GM21619 (cell line): ENCODE measurements around the gene ADGRA1.

Source experiments
- ATAC-seq: cut with Tn5 transposase; IDR thresholded peaks from one replicate; pipeline ENCODE4 v1.9.1; 2021; ENCODE audit not compliant: unreplicated experiment

ADGRA1 gene

DNA sequence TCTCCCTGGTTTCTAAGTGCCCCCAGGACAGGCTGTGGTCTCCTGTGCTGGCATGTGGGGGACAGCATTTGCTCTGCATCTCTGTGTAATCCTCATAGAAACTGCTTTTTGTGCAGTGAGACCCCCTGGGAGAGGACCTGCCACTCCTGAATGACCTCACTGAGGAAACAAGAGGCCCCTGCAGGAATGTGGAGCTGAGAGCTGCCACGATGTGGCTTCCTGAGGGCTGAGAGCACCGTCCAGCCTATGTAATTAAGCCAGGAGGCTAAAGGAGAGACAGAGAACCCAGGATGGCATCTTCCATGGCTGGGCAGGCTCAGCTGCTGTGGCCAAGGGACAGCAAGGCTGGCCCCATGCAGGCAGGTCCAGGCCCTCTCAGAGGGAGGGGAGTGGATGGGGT, 32.3 kb upstream of the ADGRA1 start:
- no peak for ATAC-seq

DNA sequence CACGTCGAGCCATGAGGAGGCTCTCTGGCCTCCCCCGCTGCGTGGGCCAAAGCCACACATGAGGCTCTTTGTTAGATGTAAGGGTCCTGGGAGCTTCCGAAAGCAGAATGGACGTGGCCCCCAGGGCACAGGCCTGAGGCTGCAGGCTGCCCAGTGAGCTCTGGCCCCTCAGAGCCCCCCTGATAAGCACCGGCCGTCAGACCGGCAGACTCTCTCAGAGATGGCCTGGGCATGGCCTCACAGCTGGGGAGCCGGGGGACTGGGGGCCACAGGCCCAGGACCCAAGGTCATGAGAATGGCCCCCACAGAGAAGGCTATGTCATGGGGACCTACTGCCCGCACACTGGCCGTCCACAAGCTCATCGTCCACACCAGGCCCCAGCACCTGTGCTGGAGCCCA, 31.7 kb upstream of the ADGRA1 start:
- ATAC-seq: no peak

DNA sequence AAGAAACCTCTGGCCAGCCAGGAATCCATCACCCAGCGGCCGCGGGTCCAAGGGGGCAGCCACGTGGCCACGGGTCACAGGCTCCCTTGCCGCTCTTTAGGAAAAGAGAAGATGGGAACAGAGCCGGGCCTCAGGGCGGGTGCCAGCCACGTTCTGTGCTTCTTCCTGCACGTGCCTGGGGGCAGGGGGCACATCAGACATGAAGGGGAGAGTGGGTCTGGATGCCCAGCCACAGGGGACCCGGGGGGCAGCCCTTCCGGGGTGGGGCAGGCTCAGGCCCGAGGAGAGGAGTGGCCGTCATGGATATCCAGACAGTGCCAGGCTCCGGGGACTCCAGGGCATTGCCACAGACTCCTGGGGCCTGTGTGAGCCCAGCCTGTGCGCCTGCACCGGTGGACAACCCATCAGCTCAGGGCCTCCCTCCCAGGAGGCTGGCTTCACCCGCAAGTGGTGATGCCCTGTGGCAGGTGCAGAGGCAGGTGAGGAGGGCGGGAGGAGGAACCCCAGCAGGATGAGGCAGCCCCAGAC, 31.0 kb upstream of the ADGRA1 start:
- no peak for ATAC-seq

DNA sequence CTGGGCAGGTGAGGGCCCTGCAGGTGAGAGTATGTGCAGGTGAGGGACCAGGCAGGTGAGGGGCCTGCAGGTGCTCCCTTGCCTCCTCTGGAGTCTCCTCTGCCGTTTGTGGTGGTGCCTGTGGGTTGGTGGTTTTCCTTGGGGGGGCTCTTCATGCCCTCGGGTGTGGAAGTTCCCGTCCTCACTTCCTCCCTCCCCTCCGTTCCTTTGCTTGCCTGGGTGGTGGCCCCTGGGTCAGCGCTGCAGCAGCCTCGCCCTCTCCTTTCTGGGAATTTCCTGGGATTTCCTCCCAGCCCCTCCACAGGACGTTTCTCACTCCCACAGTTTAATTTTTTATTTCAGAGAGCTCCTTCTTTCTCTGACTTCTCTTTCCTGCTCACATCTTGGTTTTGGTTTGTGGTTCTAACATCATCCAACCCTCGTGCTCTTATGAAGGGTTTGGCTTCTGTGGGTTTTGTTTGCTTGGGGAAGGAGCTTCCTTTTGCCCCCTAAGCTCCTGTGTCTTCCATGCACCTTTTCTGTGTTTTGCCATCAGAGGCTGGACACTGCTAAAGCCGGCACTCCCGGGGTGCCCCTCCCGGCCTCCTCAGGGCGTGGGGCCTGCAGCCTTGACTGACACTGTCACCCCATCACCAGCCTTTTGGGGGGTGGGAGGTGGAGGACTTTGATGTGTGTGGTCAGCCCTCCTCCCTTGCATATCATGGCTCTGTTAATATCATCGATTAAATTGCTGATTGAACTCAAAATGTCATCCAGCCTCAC, 29.2 kb upstream of the ADGRA1 start:
- no peak for ATAC-seq

- no peak for ATAC-seq
Observed at GRCh38 chr10:133059093-133059470, 28.6 kb upstream of the ADGRA1 start.

DNA sequence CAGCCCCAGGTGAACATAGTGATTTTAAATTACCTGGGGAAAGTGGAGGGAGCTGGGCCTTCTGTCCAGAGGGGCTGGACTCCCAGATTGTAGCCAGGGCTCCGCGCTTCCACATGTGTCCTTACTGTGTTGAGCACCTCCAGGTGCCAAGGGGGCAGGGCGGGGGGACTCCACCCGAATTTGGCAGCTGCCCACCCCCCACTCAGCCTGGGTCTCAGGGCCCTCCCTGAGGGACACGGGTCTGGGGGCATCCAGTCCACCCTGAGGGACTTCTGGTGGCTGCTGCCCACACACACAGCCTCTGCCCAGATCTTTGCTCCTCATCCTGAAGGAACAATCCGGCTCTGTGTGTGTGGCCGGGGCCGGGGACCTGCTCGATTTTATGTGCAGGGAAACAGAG, 28.2 kb upstream of the ADGRA1 start:
- ATAC-seq: no peak

- no peak for ATAC-seq
Observed at GRCh38 chr10:133060022-133060421, 27.7 kb upstream of the ADGRA1 start.

DNA sequence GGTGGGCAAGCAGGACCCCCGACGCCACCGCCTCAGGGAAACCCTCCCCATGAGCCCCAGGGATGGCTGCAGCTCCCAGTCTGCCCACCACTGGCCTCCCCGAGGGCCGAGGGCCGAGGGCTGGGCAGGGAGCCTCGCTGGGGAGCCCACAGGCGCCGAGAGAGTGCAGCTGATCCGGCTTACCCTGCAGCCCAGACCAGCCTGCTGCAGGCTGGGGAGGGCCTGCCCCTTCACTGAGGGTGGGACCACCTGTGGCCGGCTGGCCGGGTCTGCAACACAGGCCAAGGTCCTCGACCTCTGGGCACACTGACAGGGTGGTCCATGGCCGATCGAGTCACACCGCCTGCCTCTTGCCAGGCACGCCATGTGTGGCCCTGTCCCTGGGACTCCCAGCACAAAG, 27.3 kb upstream of the ADGRA1 start:
- ATAC-seq: no peak

DNA sequence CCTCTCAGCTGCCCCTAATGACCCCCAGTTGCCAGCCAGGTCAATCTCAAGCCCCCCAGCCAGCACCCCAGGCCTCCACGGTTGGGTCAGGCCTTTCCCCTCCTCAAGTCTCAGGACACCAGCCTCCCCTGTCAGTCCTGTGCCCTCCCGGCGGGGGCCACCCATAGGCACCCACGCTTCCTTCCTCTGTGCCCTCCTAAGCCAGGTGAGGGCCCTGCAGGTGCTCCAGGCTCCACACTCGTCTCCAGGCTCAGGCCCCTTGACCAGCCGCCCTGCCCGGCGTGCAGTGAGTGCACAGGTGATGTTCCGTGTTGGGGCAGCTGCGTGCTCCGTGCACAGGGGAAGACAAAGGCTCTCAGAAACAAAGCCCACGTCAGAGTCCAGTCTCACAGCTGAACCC, 26.8 kb upstream of the ADGRA1 start:
- no peak for ATAC-seq

- no peak for ATAC-seq
Observed at GRCh38 chr10:133061296-133062038, 26.3 kb upstream of the ADGRA1 start.

DNA sequence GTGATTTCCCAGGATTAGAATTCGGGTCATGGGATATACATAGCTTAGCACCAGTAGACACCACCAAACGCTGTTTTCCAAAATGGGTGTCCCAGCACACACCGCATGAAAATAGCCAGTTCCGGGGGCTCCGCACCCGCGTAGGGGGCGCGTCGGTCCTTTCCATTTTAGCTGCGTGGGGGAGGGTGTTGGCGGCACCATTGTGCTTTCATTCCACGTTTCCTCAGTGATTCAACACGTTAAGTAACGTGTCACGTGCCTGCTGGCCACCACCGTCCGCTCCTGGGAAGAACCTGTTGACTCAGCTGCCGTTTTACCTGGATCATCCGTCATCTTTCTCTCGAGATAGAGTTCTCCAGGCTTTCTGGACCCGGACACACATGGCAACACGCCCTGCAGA, 25.6 kb upstream of the ADGRA1 start:
- no peak for ATAC-seq

GRCh38 chr10:133062635-133063034, 25.1 kb upstream of the ADGRA1 start:
- no peak for ATAC-seq

DNA sequence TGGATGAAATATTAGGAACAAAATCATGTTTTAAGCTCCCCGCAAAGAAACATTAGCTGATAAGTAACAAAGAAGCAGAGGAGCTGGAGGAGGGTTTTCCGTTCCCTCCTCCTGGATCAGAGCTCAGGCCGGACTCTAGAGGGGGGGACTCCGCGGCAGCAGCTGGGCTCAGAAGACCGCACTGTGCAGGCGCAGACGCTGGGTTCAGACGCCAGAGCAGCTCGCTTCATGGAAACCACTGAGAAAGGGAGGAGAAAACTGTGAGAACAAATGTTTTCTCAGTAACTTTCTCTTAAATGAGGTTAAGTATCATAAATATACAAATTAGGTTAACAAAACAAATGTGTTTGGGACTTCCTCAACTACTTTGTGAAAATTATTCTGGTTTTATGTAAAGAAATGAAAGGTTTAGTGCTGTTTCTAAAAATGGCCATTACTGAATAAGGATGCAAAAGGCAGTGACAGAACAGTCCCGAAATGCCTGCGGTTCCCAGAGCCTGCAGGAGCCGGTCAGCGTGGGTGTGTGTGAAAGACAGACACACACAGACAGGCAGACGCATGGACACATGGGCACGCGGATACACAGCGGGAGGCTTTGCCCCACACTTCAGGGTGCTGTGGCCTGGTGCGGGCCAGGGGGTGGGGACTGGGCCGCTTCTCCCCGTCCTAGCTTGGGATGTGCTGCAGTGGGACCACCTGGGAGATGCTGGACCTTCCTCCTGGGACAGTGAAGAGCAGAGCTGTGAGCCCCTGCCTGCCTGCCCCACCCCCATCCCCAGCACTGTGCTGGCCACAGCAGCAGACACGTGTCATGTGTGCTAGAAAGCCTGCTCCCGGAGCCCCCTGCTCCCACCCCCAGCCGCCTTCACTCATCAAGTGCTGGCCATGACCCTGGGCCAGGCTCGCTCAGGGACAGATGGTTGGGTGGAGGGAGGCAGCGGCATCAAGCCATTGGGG, 20.3 kb upstream of the ADGRA1 start:
- ATAC-seq: no peak

DNA sequence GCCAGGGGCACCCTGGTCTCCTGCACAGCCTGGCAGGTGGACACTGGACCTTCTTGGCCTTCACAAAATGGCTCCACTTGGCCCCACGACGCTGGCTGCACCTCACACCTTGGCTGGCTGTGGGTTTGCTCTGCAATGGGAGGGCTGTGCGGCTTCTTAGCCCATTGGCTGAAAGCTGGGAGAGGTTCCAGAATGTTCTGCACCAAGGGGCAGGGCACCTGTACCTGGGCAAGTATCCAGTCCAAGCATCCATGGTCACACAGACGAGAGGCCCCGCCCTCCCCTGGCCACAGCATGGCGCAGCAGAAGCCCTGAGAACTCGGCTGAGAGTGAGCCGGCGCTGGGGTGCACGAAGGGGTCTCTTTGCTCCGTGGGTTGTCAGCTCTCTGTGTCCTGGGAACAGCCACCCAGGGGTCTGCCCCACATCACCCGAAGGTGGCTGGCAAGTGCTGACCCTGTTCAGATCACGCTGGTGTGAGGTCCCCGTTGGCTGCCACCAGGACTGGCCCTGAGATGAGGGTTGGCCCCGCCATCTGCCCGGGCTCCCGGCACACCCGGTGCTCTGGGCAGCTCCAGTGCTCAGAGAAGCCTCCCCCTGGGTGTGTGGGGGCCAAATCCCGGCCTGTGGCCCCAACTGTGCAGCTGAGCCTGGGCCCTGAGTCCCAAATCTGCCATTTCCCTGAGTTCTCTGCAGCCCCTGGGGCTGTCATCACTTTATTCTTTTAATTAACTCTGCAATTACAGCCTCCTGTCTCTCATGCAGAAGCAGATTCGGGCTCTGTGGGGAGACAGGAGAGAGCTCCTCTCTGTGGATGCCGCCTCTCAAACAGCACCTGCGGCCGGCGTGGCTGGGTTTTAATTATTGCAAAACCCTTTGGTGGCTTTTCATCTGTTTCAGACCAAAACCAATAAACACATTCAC, 19.4 kb upstream of the ADGRA1 start:
- ATAC-seq: no peak

GRCh38 chr10:133069033-133069525, 18.6 kb upstream of the ADGRA1 start:
- no peak for ATAC-seq

DNA sequence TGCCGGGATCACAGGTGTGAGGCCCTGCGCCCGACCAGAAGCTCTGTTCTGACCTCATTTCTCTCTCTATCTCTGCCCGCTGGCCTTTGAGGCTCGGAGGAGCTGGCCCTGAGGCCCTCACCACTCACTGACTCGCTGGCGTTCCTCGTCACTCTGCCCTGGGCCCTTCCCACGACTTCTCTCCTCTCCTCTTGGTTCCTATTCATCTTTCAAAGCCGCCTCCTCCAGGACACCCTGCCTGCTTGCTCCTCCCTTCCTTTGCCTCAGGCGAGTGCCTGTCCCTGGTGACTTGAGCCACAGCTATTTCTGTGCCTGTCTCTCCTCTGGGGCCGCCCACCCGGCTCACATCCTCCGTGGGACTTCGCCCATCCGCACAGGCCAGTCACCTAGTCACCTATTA, 17.3 kb upstream of the ADGRA1 start:
- no peak for ATAC-seq

DNA sequence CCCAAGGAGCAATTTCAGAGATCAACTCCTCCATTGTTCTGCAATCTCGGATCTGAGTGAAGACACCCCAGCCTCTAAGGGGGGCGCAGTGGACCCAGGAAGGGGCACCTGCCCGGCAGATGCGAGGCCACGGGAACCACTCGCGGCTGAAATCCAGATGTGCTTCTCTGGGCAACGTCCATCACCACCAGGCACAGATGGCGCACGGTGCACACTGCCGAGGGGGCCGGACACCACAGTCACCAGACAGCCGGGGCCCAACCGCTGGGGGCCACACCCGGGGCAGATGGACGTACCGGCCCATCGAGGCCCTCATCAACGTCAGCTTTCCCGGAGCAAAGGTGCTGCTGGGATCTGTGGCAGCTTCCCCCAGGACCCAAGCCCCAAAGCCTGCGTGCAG, 16.9 kb upstream of the ADGRA1 start:
- ATAC-seq: no peak

DNA sequence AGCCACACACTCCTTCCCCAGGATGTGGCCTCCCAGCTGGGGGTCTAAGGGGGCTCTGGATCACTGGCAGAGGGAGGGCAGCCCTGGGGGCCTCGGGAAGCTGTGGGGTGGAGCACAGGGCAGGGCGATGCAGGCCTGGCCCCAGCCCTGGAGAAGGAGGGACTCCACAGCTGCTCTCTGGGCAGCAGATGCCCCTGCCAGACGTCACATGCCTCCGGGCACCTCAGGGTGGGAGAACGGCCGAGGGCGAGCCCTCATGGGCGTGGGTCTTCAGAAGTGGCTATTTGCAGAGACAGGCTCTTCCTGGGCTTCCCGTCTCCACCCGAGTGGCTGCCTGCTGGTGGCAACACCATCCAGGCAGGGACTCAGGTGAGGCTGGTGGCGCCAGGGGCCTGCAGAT, 16.0 kb upstream of the ADGRA1 start:
- ATAC-seq: no peak

GRCh38 chr10:133072196-133072595, 15.5 kb upstream of the ADGRA1 start:
- ATAC-seq: no peak
